ENCODE data around the gene IER2.
"Not testable (repeated sequence)": the region's sequence is repeated elsewhere in the genome, so short reads cannot be mapped to it uniquely, and the experiment has no call there.

The IER2 gene

DNA sequence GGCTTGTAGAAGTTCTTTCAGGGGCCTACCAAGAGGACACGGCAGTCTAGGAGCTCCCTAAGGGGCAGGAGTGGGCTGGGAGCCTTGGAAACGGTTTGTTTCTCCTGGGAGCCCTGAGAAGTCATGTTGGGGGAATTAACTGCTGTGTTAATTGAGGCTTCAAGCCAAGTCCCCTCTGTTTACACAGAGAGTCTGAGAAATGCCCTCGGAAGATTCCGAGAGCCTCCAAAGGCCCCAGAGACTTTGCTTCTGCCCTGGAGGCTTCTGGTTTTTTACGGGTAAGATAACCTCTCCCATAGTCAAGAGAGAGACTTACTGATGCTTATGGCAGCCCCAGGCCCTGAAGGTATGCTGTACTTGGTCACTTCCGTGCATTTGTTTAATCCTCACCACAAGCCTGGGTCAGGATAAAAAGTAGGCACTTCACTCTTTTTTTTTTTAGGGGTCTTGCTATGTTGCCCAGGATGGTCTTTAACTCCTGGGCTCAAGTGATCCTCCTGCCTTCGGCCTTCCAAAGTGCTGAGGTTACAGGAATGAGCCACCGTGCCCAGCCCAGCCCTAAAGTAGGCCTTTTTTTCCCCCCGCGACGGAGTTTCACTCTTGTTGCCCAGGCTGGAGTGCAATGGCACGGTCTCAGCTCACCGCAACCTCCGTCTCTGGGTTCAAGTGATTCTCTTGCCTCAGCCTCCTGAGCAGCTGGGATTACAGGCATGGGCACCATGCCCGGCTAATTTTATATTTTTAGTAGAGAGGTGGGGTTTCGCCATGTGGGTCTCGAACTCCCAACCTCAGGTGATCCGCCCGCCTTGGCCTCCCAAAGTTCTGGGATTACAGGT is 15.2 kb downstream of the IER2 start:
- peak; percentile 90 for DNase-seq

DNA sequence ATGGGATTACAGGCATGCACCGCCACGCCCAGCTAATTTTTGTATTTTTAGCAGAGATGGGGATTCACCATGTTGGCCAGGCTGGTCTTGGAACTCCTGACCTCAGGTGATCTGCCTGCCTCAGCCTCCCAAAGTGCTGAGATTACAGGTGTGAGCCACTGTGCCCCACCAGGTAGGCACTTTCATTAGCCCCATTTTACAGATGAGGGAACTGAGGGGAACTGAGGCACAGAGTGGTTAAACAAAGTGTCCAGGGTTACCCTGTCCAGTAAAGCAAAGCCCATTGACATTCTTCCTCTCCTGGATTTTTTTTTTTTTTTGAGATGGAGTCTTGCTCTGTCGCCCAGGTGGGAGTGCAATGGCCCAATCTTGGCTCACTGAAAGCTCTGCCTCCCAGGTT is 15.9 kb downstream of the IER2 start:
- DNase-seq = not testable (repeated sequence)

DNA sequence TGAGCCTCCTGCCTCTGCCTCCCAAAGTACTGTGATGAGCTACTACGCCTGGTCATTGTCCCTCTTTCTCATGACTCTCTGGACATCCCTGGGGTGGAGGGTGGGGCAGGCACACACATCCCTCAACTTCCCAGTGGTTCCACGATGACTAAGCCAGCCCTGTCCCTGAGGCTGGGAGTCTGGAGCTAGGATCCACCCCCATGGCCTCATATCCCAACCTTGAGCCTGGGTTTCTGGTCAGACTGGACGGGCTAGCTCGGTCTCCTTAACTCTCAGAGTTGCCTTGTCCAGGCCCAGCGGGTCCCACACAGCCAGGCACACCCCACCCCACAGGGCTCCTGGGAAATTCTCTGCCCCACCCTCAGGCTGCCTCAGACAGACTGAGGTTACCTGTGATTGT is 19.6 kb downstream of the IER2 start:
- DNase-seq = no peak

DNA sequence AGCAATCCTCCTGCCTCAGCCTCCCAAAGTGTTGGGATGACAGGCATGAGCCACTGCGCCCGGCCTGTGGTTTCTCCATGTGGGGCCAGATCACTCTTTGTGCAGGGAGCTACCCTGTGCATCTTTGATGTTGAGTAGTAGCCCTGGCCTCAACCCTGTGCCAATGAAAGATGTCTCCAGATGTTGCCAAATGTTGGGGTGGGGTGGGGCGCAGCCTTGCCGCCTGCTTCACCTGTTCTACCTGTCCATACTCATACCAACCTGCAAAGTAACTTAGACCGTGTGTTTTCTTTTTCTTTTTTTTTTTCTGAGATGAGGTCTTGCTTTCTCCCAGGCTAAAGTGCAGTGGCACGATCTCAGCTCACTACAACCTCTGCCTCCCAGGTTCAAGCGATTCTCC is 20.9 kb downstream of the IER2 start:
- DNase-seq = no peak

DNA sequence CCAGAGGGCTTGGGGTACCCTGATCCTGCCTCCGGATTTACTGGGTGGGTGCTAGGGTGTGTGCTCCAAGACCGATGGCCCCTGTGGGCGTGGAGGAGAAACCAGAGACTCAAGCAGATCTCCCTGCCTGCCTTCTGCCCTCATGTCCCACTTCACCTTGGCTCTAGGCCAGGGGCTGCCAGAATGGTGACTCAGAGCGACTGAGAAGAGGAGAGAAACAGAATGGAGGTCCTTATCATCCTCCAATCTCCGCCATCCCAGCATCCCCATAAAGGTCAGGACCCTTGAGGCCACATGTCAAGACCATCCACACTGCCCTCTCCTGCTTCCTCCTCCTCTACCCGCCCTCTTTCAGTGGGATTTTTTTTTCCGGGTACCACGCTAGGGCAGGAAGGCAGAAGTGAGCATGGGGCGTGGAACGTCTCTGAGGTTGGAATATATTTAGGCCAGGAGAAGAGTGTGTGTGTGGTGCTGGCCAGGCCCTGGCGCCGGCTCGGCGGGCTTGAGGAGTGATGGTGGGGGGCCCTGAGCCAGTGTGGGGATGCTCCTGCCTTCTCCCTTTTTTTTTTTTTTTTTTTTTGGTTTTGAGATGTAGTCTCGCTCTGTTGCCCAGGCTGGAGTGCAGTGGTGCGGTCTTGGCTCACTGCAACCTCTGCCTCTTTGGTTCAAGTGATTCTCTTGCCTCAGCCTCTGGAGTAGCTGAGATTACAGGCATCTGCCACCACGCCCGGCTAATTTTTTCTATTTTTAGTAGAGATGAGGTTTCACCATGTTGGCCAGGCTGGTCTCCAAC is 22.3 kb downstream of the IER2 start:
- DNase-seq = peak; percentile 73

DNA sequence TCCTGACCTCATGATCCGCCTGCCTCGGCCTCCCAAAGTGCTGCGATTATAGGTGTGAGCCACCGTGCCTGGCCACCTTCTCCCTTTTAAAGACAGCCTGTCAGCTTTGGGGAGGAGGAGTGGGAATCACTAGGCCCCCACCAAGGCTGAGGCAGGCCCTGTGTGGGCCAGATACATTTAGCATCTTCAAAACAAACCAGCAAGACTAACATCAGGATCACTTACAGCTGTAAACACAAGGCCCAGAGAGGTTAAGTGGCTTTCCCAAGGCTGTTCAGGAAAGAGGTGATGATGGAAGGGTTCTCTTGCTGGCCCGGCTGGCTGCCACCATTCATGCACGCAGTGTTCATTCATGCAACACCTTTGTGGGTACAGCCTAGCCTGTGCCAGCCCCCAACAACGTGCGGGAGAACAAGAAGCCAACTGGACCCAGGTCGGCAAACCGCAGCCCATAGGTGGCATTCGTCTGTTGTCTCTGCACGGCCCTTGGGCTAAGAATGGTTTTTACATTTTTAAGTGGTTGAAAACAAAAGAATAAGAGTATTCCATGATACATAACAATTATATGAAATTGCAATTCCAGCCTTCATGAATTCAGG is 23.0 kb downstream of the IER2 start:
- no peak for DNase-seq

DNA sequence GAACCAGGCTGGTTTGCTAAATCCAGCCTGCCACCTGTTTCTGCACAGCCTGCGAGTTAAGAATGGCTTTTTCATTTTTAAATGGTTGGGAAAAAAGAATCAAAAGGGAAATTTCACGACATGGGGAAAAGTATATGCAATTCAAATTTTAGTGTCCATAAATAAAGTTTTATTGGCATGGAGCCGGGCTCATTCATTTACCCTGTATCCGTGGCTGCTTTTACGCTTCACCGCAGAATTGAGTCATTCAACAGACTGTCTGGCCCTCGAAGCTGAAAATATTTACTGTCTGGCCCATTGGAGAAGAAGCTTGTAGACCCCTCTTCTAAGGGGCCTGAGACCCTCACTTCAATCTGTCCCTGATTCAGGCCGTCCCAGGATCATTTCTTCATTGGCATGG is 26.1 kb downstream of the IER2 start:
- DNase-seq = no peak

DNA sequence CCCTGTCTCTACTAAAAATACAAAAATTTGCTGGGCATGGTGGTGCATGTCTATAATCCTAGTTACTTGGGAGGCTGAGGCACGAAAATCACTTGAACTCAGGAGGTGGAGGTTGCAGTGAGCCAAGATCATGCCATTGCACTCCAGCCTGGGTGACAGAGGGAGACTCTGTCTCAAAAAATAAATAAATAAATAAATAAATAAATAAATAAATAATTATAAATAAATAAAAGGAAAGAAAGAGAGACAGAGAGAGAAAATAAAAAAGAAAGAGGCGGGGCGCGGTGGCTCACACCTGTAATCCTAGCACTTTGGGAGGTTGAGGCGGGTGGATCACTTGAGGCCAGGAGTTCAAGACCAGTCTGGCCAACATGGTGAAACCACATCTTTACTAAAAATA is 27.4 kb downstream of the IER2 start:
- not testable (repeated sequence) for DNase-seq

DNA sequence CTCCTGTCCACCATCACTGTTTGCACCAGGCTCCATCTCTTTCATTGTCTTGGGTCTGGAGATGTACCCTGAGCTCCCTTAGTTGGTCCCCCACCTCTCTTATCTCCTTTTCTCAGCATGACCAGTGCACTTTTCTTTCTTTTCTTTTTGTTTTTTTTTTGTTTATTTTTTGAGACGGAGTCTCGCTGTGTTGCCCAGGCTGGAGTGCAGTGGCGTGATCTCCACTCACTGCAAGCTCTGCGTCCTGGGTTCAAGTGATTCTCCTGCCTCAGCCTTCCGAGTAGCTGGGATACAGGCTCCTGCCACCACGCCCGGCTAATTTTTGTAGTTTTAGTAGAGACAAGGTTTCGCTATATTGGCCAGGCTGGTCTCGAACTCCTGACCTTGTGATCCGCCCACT is 28.1 kb downstream of the IER2 start:
- not testable (repeated sequence) for DNase-seq

DNA sequence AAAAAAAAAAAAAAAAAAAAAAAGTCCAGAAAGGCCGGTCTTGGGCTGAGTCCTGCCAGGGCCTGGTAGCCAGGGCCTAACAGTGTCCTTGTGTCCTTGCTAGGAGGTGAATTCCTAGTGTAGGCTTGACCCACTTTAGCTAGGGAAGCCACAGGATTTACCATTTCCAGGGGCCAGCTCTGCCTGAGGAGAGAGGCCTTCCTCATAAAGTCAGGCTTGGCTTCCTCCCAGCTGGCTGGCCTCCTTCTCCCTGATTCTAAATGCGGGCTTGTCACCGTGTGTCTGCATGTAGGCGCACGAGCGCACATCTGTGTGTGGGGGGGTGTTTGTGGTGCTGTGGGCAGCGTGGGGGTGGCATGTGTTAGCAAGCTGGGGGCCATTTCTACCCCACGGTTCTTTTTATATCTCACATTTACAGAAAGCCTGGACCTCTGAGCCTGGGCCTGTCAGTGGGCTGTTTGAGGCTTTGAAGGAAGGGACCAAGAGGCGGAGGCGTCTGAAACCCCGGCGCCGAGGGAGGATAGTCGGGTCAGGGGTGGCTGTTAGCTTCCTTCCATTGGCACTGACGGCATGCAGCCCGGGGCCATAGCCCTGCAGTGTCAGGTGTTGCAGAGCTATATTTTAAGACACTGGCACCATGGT is 31.7 kb downstream of the IER2 start:
- peak; percentile 29 for DNase-seq

DNA sequence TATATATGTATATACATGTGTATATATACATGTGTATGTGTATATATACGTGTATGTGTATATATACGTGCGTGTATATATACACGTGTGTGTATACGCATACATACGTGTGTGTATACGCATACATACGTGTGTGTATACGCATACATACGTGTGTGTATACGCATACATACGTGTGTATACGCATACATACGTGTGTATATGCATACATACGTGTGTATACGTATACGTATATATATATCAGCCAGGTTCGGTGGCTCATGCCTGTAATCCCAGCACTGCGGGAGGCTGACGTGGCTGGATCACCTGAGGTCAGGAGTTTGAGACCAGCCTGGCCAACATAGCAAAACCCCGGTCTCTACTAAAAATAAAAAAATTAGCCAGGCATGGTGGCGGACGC is 34.7 kb downstream of the IER2 start:
- not testable (repeated sequence) for DNase-seq

DNA sequence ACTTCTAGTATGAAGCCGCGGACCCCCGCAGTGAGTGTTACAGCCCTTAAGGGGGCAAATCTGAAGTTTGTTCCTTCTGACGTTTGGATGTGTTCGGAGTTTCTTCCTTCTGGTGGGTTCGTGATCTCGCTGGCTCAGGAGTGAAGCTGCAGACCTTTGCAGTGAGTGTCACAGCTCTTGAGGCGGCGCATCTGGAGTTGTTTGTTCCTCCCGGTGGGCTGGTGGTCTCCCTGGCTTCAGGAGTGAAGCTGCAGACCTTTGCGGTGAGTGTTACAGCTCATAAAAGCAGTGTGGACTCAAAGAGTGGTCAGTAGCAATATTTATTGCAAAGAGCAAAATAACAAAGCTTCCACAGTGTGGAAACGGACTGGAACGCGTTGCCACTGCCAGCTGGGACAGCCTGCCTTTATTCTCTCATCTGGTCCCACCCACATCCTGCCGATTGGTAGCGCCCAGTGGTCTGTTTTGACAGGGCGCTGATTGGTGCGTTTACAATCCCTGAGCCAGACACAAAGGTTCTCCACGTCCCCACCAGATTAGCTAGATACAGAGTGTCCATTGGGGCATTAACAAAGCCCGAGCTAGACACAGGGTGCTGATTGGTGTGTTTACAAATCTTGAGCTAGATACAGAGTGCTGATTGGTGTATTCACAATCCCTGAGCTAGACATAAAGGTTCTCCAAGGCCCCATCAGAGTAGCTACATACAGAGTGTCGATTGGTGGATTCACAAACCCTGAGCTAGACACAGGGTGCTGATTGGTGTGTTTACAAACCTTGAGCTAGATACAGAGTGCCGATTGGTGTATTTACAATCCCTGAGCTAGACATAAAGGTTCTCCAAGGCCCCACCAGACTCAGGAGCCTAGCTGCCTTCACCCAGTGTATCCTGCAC is 35.8 kb downstream of the IER2 start:
- peak; percentile 69 for DNase-seq

DNA sequence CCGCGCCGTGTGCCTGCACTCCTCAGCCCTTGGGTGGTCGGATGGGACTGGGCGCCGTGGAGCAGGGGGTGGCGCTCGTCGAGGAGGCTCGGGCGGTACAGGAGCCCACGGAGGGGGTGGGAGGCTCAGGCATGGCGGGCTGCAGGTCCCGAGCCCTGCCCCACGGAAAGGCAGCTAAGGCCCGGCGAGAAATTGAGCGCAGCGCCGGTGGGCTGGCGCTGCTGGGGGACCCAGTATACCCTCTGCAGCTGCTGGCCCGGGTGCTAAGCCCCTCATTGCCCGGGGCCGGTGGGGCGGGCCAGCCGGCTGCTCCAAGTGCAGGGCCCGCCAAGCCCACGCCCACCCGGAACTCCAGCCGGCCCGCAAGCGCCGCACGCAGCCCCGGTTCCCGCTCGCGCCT is 36.5 kb downstream of the IER2 start:
- DNase-seq = not testable (repeated sequence)

DNA sequence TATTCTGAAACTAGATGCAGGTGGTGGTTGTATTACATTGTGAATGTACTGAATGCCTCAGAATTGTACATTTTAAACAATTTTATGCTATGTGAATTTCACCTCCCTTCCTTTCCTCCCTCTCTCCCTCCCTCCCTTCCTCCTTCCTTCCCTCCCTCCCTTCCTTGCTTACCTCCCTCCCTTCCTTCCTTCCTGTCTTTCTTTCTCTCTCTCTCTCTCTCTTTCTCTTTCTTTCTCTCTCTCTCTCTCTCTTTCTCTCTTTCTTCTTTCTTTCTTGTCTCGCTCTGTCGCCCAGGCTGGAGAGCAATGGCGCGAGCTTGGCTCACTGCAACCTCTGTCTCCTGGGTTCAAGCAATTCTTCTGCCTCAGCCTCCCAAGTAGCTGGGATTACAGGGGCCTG is 37.2 kb downstream of the IER2 start:
- peak; percentile 45 for DNase-seq

DNA sequence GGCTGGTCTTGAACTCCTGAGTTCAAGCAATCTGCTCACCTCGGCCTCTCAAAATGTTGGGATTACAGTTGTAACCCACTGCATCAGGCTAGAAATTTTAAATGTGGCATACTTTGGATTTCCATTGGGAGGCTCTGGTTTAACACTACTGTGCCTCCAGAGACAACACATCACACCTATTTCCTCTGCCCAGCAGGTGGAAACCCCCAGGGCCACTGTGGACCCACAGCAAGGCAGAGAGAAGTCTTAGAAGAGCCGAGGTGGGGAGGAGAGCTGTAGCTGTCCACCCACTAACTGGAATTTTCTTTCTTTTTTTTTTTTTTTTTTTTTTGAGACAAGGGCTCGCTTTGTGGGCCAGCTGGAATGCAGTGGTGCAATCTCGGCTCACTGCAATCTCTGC is 39.4 kb downstream of the IER2 start:
- DNase-seq = no peak

DNA sequence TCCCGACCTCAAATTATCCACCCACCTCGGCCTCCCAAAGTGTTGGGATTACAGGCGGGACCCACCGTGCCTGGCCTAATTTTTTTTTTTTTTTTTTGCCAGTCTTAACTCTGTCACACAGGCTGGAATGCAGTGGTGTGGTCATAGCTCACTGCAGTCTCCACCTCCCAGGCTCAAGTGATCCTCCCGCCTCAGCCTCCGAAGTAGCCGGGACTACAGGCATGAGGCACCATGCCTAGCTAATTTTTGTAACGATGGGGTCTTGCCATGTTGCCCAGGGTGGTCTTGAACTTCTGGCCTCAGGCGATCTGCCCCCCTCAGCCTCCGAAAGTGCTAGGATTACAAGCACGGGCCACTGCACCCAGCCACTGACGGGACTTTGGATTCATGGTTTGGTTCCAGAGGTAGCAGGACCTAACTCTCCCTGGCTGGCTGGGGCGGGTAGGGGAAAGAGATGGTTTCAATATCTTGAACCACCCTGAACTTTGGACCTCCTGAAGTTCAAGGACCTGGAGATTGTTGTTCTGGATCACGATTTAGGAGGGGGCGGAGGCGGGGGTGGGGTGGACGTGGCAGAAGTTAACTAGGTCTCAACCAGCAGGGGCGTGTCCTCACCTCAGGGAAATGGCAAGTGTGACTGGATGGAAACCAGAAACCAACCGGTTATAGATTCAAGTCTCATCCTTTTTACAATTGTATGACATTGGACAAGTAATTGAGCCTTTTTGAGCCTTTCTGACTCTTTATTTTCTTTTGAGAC is 40.8 kb downstream of the IER2 start:
- no peak for DNase-seq

DNA sequence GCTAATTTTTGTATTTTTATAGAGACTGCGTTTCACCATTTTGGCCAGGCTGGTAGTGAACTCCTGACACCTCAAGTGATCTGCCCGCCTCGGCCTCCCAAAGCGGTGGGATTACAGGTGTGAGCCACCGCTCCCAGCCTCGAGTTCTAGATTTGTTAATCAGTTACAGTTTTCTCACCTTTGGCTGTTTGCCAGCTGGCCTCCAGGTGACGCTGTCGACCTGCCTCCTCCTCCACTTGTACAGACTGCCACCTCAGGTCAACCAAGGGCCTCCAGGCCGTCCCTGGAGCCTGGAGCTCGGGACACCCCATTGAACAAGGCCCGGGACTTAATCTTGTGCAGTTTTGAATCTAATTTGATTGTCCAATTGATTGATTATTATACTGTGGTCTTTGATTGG is 45.5 kb downstream of the IER2 start:
- peak; percentile 35 for DNase-seq

DNA sequence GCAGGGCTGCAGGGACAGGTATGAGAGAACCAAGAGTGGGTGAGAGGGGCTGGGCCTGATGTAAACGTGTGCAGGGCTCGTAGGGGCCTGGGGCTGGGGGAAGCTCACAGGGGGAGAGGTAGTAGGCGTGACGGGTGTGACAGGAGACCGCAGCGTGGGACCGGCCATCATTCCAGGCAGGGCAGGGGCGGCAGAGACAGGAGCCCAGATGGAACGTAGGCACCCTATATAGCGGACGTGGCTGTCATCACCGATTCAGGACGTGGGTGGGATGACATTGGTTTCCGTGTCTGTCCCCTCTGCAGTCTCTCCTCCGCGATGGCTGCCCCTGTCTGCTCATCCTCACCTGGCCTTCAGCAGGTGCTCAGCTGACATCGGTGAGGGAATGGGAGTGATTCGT is 48.4 kb downstream of the IER2 start:
- DNase-seq = no peak

DNA sequence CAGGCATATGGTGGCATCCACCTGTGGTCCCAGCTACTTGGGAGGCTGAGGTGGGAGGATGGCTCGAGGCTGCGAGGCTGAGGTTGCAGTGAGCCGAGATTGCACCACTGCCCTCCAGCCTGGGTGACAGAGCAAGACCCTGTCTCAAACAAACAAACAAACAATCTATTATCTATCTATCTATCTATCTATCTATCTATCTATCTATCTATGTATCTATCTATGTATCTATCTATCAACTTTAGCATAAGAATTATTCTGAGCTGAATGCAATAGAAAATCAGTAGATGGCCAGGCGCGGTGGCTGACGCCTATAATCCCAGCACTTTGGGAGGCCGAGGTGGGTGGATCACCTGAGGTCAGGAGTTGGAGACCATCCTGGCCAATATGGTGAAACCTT is 51.9 kb downstream of the IER2 start:
- DNase-seq = not testable (repeated sequence)
